Activated CD4-positive, alpha-beta memory T cell treated with anti-CD3 and anti-CD28 coated beads for 36 hours (primary cell): ENCODE measurements around the gene NTRK1. TPM values are rescaled to one million over a fixed set of nuclear protein-coding genes. Genes with fewer than 3 reads are reported as not detected.

Source experiments
- CTCF ChIA-PET: fragments of 350-600 bp; sonication (Branson Sonifier 250); formaldehyde crosslinking; loops from one replicate; lab custom pipeline; 2021; ENCODE audit warnings: antibody characterized with exemption, inconsistent platforms; lab: Charles Lee
- POLR2A ChIA-PET: fragments of 350-600 bp; sonication (Branson Sonifier 250); formaldehyde crosslinking; loops from one replicate; lab custom pipeline; 2021; ENCODE audit warnings: antibody characterized with exemption; lab: Charles Lee
- DNase-seq: peaks from one replicate; pipeline ENCODE4 v3.0.0-alpha.2; 2020
- H3K27ac Mint-ChIP-seq: one replicate; pipeline ENCODE4 v1.8.0; 2021; ENCODE audit warnings: mixed read lengths
- H3K27me3 Mint-ChIP-seq: one replicate; pipeline ENCODE4 v1.8.0; 2021; ENCODE audit warnings: mixed read lengths
- H3K36me3 Mint-ChIP-seq: one replicate; pipeline ENCODE4 v1.8.0; 2021; ENCODE audit warnings: mixed read lengths
- H3K4me1 Mint-ChIP-seq: one replicate; pipeline ENCODE4 v1.8.0; 2021; ENCODE audit warnings: low read depth, mixed read lengths
- H3K4me3 Mint-ChIP-seq: one replicate; pipeline ENCODE4 v1.8.0; 2021; ENCODE audit warnings: mild to moderate bottlenecking, mixed read lengths
- H3K9me3 Mint-ChIP-seq: one replicate; pipeline ENCODE4 v1.8.0; 2021; ENCODE audit warnings: mixed read lengths
- intact Hi-C: fragments of 100-400 bp; cut with micrococcal nuclease; formaldehyde crosslinking; loops from one replicate; pipeline ENCODE4 v1.15.1; 2023
- total RNA-seq, 2 experiments: library from RNA; stranded (reverse); gene quantifications; one replicate each; pipeline ENCODE4 v1.2.3, GENCODE V29; 2021

The NTRK1 gene
- total RNA-seq, 2 experiments from 2014 or later: 6.4 to 6.7 TPM

GRCh38 chr1:156892190-156893047 lies 31.8 kb downstream of the NTRK1 start:
- ChIA-PET POLR2A (no interaction called here), CTCF (interaction anchor here (0.8 to 9.3 kb wide), 20 partner anchors 13 to 343 kb away, joined by 3 to 137 read pairs (median 4); partner anchors contain the start of genes INSRR, LRRC71, NTRK1 and SH2D2A)
- Mint-ChIP-seq H3K27me3 (peaks cover 46% of the 10 kb centered on the region), H3K9me3 (no peaks in the 10 kb centered on the region), H3K4me3 (peak overlapping the region; percentile 48), H3K36me3 (no peaks in the 10 kb centered on the region), H3K4me1 (peaks cover 10% of the 10 kb centered on the region), H3K27ac (no peak overlapping the region)
- peak; percentile 92 for DNase-seq
- intact Hi-C loops: loop anchor here (2.0 to 10.0 kb wide), 2 partner anchors 28 to 208 kb away; partner anchors contain the start of gene LRRC71

- H3K4me3 Mint-ChIP-seq: peak within 1 kb of the TSS; percentile 48
- DNase-seq: no peak
- CTCF ChIA-PET: interaction anchor here (0.8 to 9.3 kb wide), 11 partner anchors 17 to 344 kb away, joined by 3 to 137 read pairs (median 7); partner anchors contain the start of genes INSRR, LRRC71 and NTRK1
- no peak within 1 kb of the TSS for H3K27ac Mint-ChIP-seq
- intact Hi-C loops: loop anchor here (2.0 to 10.0 kb wide), 2 partner anchors 28 to 208 kb away; partner anchors contain the start of gene LRRC71
- no peaks in the 10 kb centered on the region for H3K36me3 Mint-ChIP-seq
- POLR2A ChIA-PET: no interaction called here
- H3K27me3 Mint-ChIP-seq: peaks cover 50% of the 10 kb centered on the region
- peaks cover 11% of the 10 kb centered on the region for H3K4me1 Mint-ChIP-seq
- H3K9me3 Mint-ChIP-seq: no peaks in the 10 kb centered on the region
Measured at GRCh38 chr1:156893048-156893953, 32.6 kb downstream of the NTRK1 start, which contains the start of gene PEAR1. PEAR1 (plus strand) TSS chr1:156893718; CDS start chr1:156903927, 10,209 bp downstream.

- Mint-ChIP-seq H3K36me3 (no peaks in the 10 kb centered on the region), H3K27me3 (peaks cover 53% of the 10 kb centered on the region), H3K4me1 (peaks cover 13% of the 10 kb centered on the region), H3K4me3 (no peak overlapping the region), H3K9me3 (no peaks in the 10 kb centered on the region), H3K27ac (no peak overlapping the region)
- no peak for DNase-seq
- POLR2A ChIA-PET: no interaction called here
- CTCF ChIA-PET: interaction anchor here (1.1 to 7.3 kb wide), 3 partner anchors 30 to 95 kb away, joined by 3 to 132 read pairs (median 89); partner anchors contain the start of gene LRRC71
- intact Hi-C loops: loop anchor here (10.0 kb wide), 1 partner anchor 209 kb away; no protein-coding TSS in a partner anchor
Measured at GRCh38 chr1:156894001-156894400, 33.3 kb downstream of the NTRK1 start.

GRCh38 chr1:156894711-156895454 lies 34.2 kb downstream of the NTRK1 start:
- peaks cover 13% of the 10 kb centered on the region for H3K4me1 Mint-ChIP-seq
- intact Hi-C loops: loop anchor here (10.0 kb wide), 1 partner anchor 210 kb away; no protein-coding TSS in a partner anchor
- H3K27ac Mint-ChIP-seq: no peak overlapping the region
- no peak overlapping the region for H3K4me3 Mint-ChIP-seq
- POLR2A ChIA-PET: no interaction called here
- no peak for DNase-seq
- peaks cover 56% of the 10 kb centered on the region for H3K27me3 Mint-ChIP-seq
- H3K36me3 Mint-ChIP-seq: no peaks in the 10 kb centered on the region
- H3K9me3 Mint-ChIP-seq: no peaks in the 10 kb centered on the region
- CTCF ChIA-PET: interaction anchor here (1.1 to 7.3 kb wide), 2 partner anchors 29 to 35 kb away, joined by 3 to 132 read pairs; partner anchors contain the start of gene LRRC71

DNA sequence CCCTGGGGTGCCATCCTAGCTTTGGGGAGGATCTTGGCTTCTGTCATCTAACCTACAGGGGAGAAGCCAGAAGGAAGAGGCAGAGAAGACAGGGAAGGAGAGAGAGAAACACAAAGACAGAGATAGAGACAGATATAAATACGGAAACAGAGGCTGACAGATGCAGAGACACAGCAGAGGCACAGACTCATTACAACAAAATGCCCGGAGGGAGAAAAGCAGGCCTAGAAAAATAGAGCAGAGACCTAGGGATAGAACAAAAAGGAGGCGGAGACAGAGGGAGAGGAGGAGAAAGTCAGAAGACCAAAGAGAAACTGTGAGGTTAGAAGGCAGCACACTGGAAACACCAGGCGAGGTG lies 34.8 kb downstream of the NTRK1 start:
- CTCF ChIA-PET: interaction anchor here (7.3 kb wide), 1 partner anchor 29 kb away, joined by 132 read pairs; the partner anchor contains the start of gene LRRC71
- peaks cover 54% of the 10 kb centered on the region for H3K27me3 Mint-ChIP-seq
- peaks cover 13% of the 10 kb centered on the region for H3K4me1 Mint-ChIP-seq
- DNase-seq: no peak
- H3K36me3 Mint-ChIP-seq: no peaks in the 10 kb centered on the region
- H3K9me3 Mint-ChIP-seq: no peaks in the 10 kb centered on the region
- POLR2A ChIA-PET: no interaction called here
- no peak overlapping the region for H3K27ac Mint-ChIP-seq
- no peak overlapping the region for H3K4me3 Mint-ChIP-seq
- intact Hi-C loops: loop anchor here (10.0 kb wide), 1 partner anchor 211 kb away; no protein-coding TSS in a partner anchor

GRCh38 chr1:156895927-156896326 lies 35.3 kb downstream of the NTRK1 start:
- POLR2A ChIA-PET: no interaction called here
- H3K4me1 Mint-ChIP-seq: peaks cover 13% of the 10 kb centered on the region
- no peak for DNase-seq
- intact Hi-C loops: loop anchor here (10.0 kb wide), 1 partner anchor 211 kb away; no protein-coding TSS in a partner anchor
- no peaks in the 10 kb centered on the region for H3K36me3 Mint-ChIP-seq
- no peaks in the 10 kb centered on the region for H3K9me3 Mint-ChIP-seq
- CTCF ChIA-PET: interaction anchor here (7.3 kb wide), 1 partner anchor 28 kb away, joined by 132 read pairs; the partner anchor contains the start of gene LRRC71
- H3K4me3 Mint-ChIP-seq: no peak overlapping the region
- H3K27me3 Mint-ChIP-seq: peaks cover 51% of the 10 kb centered on the region
- H3K27ac Mint-ChIP-seq: no peak overlapping the region

GRCh38 chr1:156896490-156897033 lies 35.9 kb downstream of the NTRK1 start:
- Mint-ChIP-seq H3K27ac (no peak overlapping the region), H3K4me1 (peaks cover 13% of the 10 kb centered on the region)

GRCh38 chr1:156897078-156897825 lies 36.6 kb downstream of the NTRK1 start:
- no peak overlapping the region for H3K27ac Mint-ChIP-seq
- H3K9me3 Mint-ChIP-seq: no peaks in the 10 kb centered on the region
- intact Hi-C loops: loop anchor here (10.0 kb wide), 1 partner anchor 212 kb away; no protein-coding TSS in a partner anchor
- peaks cover 41% of the 10 kb centered on the region for H3K27me3 Mint-ChIP-seq
- H3K4me3 Mint-ChIP-seq: no peak overlapping the region
- no peak for DNase-seq
- H3K4me1 Mint-ChIP-seq: peaks cover 6% of the 10 kb centered on the region
- H3K36me3 Mint-ChIP-seq: no peaks in the 10 kb centered on the region
- POLR2A ChIA-PET: no interaction called here
- CTCF ChIA-PET: interaction anchor here (0.8 to 1.9 kb wide), 4 partner anchors 8 to 31 kb away, joined by 3 to 9 read pairs (median 3); no protein-coding TSS in a partner anchor

More at GRCh38 chr1:156896490-156897033, 35.9 kb downstream of the NTRK1 start:
- CTCF ChIA-PET: interaction anchor here (0.8 to 0.9 kb wide), 2 partner anchors 17 to 31 kb away, joined by 3 read pairs; no protein-coding TSS in a partner anchor
- Mint-ChIP-seq H3K4me3 (no peak overlapping the region), H3K27me3 (peaks cover 45% of the 10 kb centered on the region), H3K36me3 (no peaks in the 10 kb centered on the region), H3K9me3 (no peaks in the 10 kb centered on the region)
- POLR2A ChIA-PET: no interaction called here
- no peak for DNase-seq
- intact Hi-C loops: loop anchor here (10.0 kb wide), 1 partner anchor 212 kb away; no protein-coding TSS in a partner anchor

DNA sequence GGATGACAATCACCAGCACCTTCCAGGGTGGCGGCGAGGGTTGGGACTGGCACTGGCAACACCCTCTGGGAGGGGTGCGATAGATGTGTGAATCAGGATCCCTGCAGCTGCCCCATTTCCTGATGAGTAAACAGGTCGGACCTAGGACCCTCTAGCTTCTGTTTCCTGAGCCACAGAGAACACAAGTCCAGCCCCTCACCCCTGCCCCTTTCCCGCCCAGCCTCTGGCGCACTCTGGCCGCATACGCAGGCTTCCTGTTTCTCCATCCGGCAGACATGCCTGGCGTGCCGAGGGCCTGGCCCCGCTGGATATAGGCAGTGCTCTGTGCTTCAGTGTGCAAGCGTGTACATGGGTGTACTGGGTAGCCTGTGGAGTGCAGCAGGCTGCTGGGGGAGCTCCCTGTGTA lies 37.5 kb downstream of the NTRK1 start:
- Mint-ChIP-seq H3K27me3 (peaks cover 37% of the 10 kb centered on the region), H3K9me3 (no peaks in the 10 kb centered on the region), H3K4me1 (peaks cover 4% of the 10 kb centered on the region), H3K36me3 (no peaks in the 10 kb centered on the region), H3K4me3 (no peak overlapping the region), H3K27ac (no peak overlapping the region)
- ChIA-PET CTCF (interaction anchor here (1.0 to 1.9 kb wide), 6 partner anchors 8 to 101 kb away, joined by 3 to 9 read pairs (median 4); no protein-coding TSS in a partner anchor), POLR2A (no interaction called here)
- intact Hi-C loops: loop anchor here (10.0 kb wide), 1 partner anchor 213 kb away; no protein-coding TSS in a partner anchor
- DNase-seq: no peak
